B cell (primary cell): ENCODE results near the gene PLPP7. TPM values are rescaled to one million over a fixed set of nuclear protein-coding genes. Genes with fewer than 3 reads are reported as not detected.

Experiments used
- ATAC-seq: fragments of 200-7000 bp; cut with Tn5 transposase; one replicate; pipeline ENCODE4 v1.10.0; 2021; ENCODE audit warnings: low read depth, mild to moderate bottlenecking, moderate number of reproducible peaks, moderate library complexity
- CTCF ChIA-PET: fragments of 350-600 bp; sonication (Branson Sonifier 250); formaldehyde crosslinking; loops from one replicate; lab custom pipeline; 2021; ENCODE audit warnings: antibody characterized with exemption, inconsistent platforms; lab: Charles Lee
- POLR2A ChIA-PET: fragments of 350-600 bp; sonication (Branson Sonifier 250); formaldehyde crosslinking; loops from one replicate; lab custom pipeline; 2021; ENCODE audit warnings: antibody characterized with exemption; lab: Charles Lee
- DNase-seq: peaks from one replicate; pipeline ENCODE4 v3.0.0; 2013
- H2AFZ ChIP-seq: 2 replicates; pipeline ENCODE4 v1.6.1; 2012; ENCODE audit warnings: mild to moderate bottlenecking, low read depth, low read length; ENCODE audit not compliant: insufficient read depth, poor library complexity, severe bottlenecking
- H3K27ac ChIP-seq, 2 donors: 1 replicate in 1 of 2; 2 replicates in 1 of 2; pipeline ENCODE4 v1.5.1; 2012 to 2013; ENCODE audit warnings: low read length in 2 of 2, mild to moderate bottlenecking in 2 of 2, moderate library complexity in 1 of 2
- H3K27me3 ChIP-seq, 4 experiments: fragments of 200-600 bp in 1 of 4; sonication (generic) in 1 of 4; replicated peaks in 1 of 4; 1 replicate in 2 of 4; 2 replicates in 2 of 4; pipeline versions ENCODE4 v1.6.1 to v1.7.0; 2013 to 2016; ENCODE audit warnings: low read length in 3 of 4, mild to moderate bottlenecking in 2 of 4, mixed read lengths in 1 of 4, moderate library complexity in 1 of 4; ENCODE audit not compliant: insufficient read depth in 4 of 4, control insufficient read depth in 3 of 4; ENCODE audit errors: control extremely low read depth in 1 of 4
- H3K36me3 ChIP-seq, 2 experiments: replicated peaks in 1 of 2; 1 replicate in 1 of 2; 2 replicates in 1 of 2; pipeline versions ENCODE4 v1.6.1 to v1.7.1; 2013; ENCODE audit warnings: low read length in 1 of 2; ENCODE audit not compliant: insufficient read depth in 2 of 2, control insufficient read depth in 1 of 2; ENCODE audit errors: control extremely low read depth in 1 of 2, extremely low read depth in 1 of 2
- H3K4me1 ChIP-seq, 2 donors: fragments of 200-600 bp in 1 of 2; sonication (generic) in 1 of 2; 1 replicate in 1 of 2; 2 replicates in 1 of 2; pipeline versions ENCODE4 v1.5.1 to v1.6.1; 2013 to 2017; ENCODE audit warnings: low read length in 2 of 2; ENCODE audit not compliant: control insufficient read depth in 2 of 2, insufficient read depth in 2 of 2
- H3K4me2 ChIP-seq: replicated peaks from 2 replicates; pipeline ENCODE3; 2012; ENCODE audit warnings: mild to moderate bottlenecking, low read depth, low read length; ENCODE audit not compliant: poor library complexity, severe bottlenecking
- H3K4me3 ChIP-seq, 5 experiments: fragments of 200-600 bp in 1 of 5; sonication (generic) in 1 of 5; 1 replicate in 3 of 5; 2 replicates in 2 of 5; pipeline versions ENCODE4 v1.5.1 to v1.7.0; 2011 to 2016; ENCODE audit warnings: low read length in 4 of 5, mild to moderate bottlenecking in 4 of 5, low read depth in 2 of 5, control low read depth in 1 of 5, moderate library complexity in 1 of 5; ENCODE audit not compliant: insufficient read depth in 1 of 5; ENCODE audit errors: control extremely low read depth in 1 of 5, extremely low read depth in 1 of 5
- H3K79me2 ChIP-seq: fragments of 200-600 bp; sonication (generic); one replicate; pipeline ENCODE4 v1.6.0; 2016; ENCODE audit warnings: low read length; ENCODE audit not compliant: control insufficient read depth, insufficient read depth
- H3K9ac ChIP-seq: fragments of 200-600 bp; sonication (generic); 2 replicates; pipeline ENCODE4 v1.6.1; 2017; ENCODE audit warnings: mild to moderate bottlenecking, low read length, moderate library complexity
- H3K9me3 ChIP-seq, 3 donors: one replicate each; pipeline versions ENCODE4 v1.6.1 to v1.7.1; 2013; ENCODE audit warnings: low read length in 2 of 3; ENCODE audit not compliant: control insufficient read depth in 2 of 3, insufficient read depth in 1 of 3; ENCODE audit errors: control extremely low read depth in 1 of 3
- H4K20me1 ChIP-seq: 2 replicates; pipeline ENCODE4 v1.6.0; 2012; ENCODE audit warnings: mild to moderate bottlenecking, low read length; ENCODE audit not compliant: insufficient read depth, control insufficient read depth, poor library complexity, severe bottlenecking
- H3K27ac Mint-ChIP-seq: one replicate; pipeline ENCODE4 v1.8.0; 2021; ENCODE audit warnings: mixed read lengths
- H3K27me3 Mint-ChIP-seq: one replicate; pipeline ENCODE4 v1.8.0; 2021; ENCODE audit warnings: mixed read lengths
- H3K4me1 Mint-ChIP-seq: one replicate; pipeline ENCODE4 v1.8.0; 2021; ENCODE audit warnings: mixed read lengths
- H3K4me3 Mint-ChIP-seq: one replicate; pipeline ENCODE4 v1.8.0; 2021; ENCODE audit warnings: mixed read lengths
- H3K9me3 Mint-ChIP-seq: one replicate; pipeline ENCODE4 v1.8.0; 2022; ENCODE audit warnings: mixed read lengths; ENCODE audit not compliant: insufficient read depth
- EZH2 ChIP-seq: IDR thresholded peaks from 2 replicates; pipeline ENCODE4 v1.6.1; 2012; ENCODE audit warnings: borderline replicate concordance, low read depth, mild to moderate bottlenecking, moderate library complexity, low read length; ENCODE audit not compliant: insufficient read depth, poor library complexity, severe bottlenecking
- WGBS: methylation state at CpG from one replicate; pipeline ENCODE4 v1.1.5; 2013; ENCODE audit warnings: missing lambda C conversion rate; ENCODE audit not compliant: insufficient coverage; 5-methylcytosine and 5-hydroxymethylcytosine counted together
- intact Hi-C: fragments of 100-400 bp; cut with micrococcal nuclease; formaldehyde crosslinking; loops from one replicate; pipeline ENCODE4 v1.10.0; 2022
- polyA plus RNA-seq: library from polyadenylated mRNA; depleted of rRNA; stranded (reverse); fragments of >200 nt; gene quantifications from 2 replicates; pipeline ENCODE4 v1.2.3, GENCODE V29; 2012
- total RNA-seq, 2 donors: library from RNA; stranded (reverse); fragments of 120-200 nt in 1 of 2; gene quantifications; 1 replicate in 1 of 2; 2 replicates in 1 of 2; pipeline versions ENCODE4 v1.2.3 to v1.2.4, GENCODE V29; 2013 to 2022
- TF ChIP-seq, protein P1 (sequence below): fragments of 200-600 bp; IDR thresholded peaks from one replicate; pipeline ENCODE4 v1.8.0; 2022; ENCODE audit warnings: antibody characterized with exemption, mild to moderate bottlenecking

PLPP7 gene
- total and polyA plus RNA-seq, 2 donors (not counting 1 experiment from before 2014, with no cell fraction given), result 0.57 to 2.0 TPM

- H3K27me3 Mint-ChIP-seq, result peaks cover 5% of the 10 kb centered on the region
- peaks cover 0 to 8% (median 0%) of the 10 kb centered on the region in 3 donors for H3K9me3 ChIP-seq
- H3K9me3 Mint-ChIP-seq, result no peaks in the 10 kb centered on the region
- no peaks in the 10 kb centered on the region for H4K20me1 ChIP-seq
- DNase-seq (no peak), ATAC-seq (no peak)
- H3K4me3 Mint-ChIP-seq, result no peak overlapping the region
- H3K4me3 ChIP-seq, result no peak overlapping the region
- H3K4me2 ChIP-seq, result no peak overlapping the region
- WGBS, result 95% methylated on average over 22 of the region's 23 CpGs
- no peak overlapping the region for H2AFZ ChIP-seq
- H3K27me3 ChIP-seq, result peaks cover 0 to 6% (median 0%) of the 10 kb centered on the region in 4 experiments
- H3K4me1 Mint-ChIP-seq, result no peaks in the 10 kb centered on the region
- no peak overlapping the region for H3K9ac ChIP-seq
- H3K36me3 ChIP-seq, result no peaks in the 10 kb centered on the region
- H3K79me2 ChIP-seq, result no peaks in the 10 kb centered on the region
- CTCF ChIA-PET, result interaction anchor here (1.2 kb wide), 1 partner anchor 18 kb away, joined by 3 read pairs; no protein-coding TSS in a partner anchor
- intact Hi-C loops, result no loop called here
- POLR2A ChIA-PET, result no interaction called here
- H3K27ac Mint-ChIP-seq, result no peak overlapping the region
- TF ChIP-seq EZH2, result no peak
- TF ChIP-seq, protein P1, sequence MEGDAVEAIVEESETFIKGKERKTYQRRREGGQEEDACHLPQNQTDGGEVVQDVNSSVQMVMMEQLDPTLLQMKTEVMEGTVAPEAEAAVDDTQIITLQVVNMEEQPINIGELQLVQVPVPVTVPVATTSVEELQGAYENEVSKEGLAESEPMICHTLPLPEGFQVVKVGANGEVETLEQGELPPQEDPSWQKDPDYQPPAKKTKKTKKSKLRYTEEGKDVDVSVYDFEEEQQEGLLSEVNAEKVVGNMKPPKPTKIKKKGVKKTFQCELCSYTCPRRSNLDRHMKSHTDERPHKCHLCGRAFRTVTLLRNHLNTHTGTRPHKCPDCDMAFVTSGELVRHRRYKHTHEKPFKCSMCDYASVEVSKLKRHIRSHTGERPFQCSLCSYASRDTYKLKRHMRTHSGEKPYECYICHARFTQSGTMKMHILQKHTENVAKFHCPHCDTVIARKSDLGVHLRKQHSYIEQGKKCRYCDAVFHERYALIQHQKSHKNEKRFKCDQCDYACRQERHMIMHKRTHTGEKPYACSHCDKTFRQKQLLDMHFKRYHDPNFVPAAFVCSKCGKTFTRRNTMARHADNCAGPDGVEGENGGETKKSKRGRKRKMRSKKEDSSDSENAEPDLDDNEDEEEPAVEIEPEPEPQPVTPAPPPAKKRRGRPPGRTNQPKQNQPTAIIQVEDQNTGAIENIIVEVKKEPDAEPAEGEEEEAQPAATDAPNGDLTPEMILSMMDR, result no peak
- H3K27ac ChIP-seq, result no peak overlapping the region
- no peaks in the 10 kb centered on the region for H3K4me1 ChIP-seq
These were observed 28.9 kb downstream of the PLPP7 start for GRCh38 chr9:131318231-131319085.

DNA sequence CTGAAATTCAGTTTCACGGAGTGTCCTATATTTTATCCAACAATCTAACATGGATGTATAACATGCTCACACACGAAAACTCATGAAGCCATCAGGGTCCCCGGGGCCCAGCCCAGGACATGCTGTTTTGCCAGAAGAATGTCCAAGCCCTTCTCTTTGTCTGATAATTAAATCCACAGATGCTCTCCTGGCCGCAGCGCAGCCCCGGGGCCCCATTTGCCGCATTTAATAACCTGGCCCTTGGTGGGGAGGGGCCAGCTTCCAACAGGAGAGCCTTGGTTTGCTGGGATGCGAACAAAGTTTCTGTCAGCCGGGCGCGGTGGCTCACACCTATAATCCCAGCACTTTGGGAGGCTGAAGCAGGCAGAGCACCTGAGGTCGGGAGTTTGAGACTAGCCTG, 30.0 kb downstream of the PLPP7 start:
- Mint-ChIP-seq H3K4me3 (no peak overlapping the region), H3K27me3 (peaks cover 3% of the 10 kb centered on the region), H3K4me1 (no peaks in the 10 kb centered on the region), H3K27ac (no peak overlapping the region), H3K9me3 (no peaks in the 10 kb centered on the region)
- Histone ChIP-seq H3K4me2 (no peak overlapping the region), H3K27ac (no peak overlapping the region), H3K4me3 (no peak overlapping the region), H3K36me3 (no peaks in the 10 kb centered on the region), H3K4me1 (no peaks in the 10 kb centered on the region), H4K20me1 (no peaks in the 10 kb centered on the region), H3K79me2 (no peaks in the 10 kb centered on the region), H3K27me3 (peaks cover 0 to 6% (median 0%) of the 10 kb centered on the region in 4 experiments), H2AFZ (no peak overlapping the region), H3K9ac (no peak overlapping the region), H3K9me3 (peaks cover 0 to 8% (median 0%) of the 10 kb centered on the region in 3 donors)
- TF ChIP-seq EZH2, result no peak
- TF ChIP-seq, protein P1, result no peak
- DNase-seq (no peak), ATAC-seq (no peak)
- CTCF ChIA-PET, result interaction anchor here (1.2 kb wide), 1 partner anchor 17 kb away, joined by 3 read pairs; no protein-coding TSS in a partner anchor
- POLR2A ChIA-PET, result no interaction called here
- WGBS, result 93% methylated on average over 6 of the region's 12 CpGs
- intact Hi-C loops, result no loop called here
